Measurements from ENCODE around the gene GINS1. TPM values are rescaled to one million over a fixed set of nuclear protein-coding genes. Genes with fewer than 3 reads are reported as not detected.

The GINS1 gene
- total and polyA plus RNA-seq, 2 donors (not counting 3 experiments of a cell fraction or from before 2014, with no cell fraction given) = 8.2 to 26.3 TPM

DNA sequence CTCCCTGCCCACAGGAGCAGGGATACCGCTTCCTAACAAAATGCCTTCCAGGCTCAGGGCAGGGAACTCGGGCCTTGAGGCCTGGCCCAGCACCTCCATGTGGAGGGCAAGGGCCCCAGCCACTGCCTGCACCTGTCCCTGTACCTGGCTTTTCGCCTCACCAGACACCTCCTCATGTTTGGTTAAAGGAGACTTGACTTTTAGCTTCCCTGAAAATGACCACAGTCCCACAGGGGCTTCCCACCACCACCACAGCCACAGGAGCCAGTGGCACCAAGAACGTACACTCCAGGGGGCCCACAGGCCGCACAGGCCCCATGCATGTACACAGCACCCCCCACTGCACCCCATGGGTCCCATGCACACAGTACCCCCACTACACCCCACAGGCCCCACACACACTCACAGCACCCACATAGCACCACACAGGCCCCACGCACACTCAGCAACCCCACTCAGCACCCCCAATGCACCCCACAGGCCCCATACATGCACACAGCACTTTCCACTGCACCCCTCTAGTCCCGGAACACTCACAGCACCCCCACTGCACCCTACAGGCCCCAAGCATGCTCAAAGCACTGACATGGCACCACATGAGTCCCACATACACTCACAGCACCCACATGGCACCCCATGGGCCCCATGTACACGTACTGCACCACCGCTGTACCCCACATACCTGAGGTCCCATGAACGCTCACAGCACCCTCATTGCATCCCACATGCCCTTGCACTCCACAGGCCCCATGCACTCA is 86.5 kb downstream of the GINS1 start:
- H3K4me3 ChIP-seq (replicated peaks in 1 of 3; ENCODE audit: insufficient read depth in 1 of 3, low read depth in 1 of 3, low read length in 3 of 3) = no peak overlapping the region
- H3K27ac ChIP-seq (ENCODE audit: insufficient read depth, low read depth, low read length) = no peak overlapping the region
- no peak overlapping the region for H2AFZ ChIP-seq (ENCODE audit: low read depth, low read length)
- intact Hi-C loops (cut with micrococcal nuclease) = no loop called here
- no peak overlapping the region for H3K9ac ChIP-seq (replicated peaks; ENCODE audit: extremely low read depth, insufficient read depth, low read length)
- no peaks in the 10 kb centered on the region for H4K20me1 ChIP-seq (replicated peaks; ENCODE audit: control insufficient read depth, extremely low read depth, insufficient read depth, low read length)
- H3K9me1 ChIP-seq (replicated peaks; ENCODE audit: control insufficient read depth, extremely low read depth, insufficient read depth, low read length) = no peaks in the 10 kb centered on the region
- no peaks in the 10 kb centered on the region for H3K79me2 ChIP-seq (ENCODE audit: control insufficient read depth, insufficient read depth, low read length)
- H3K27me3 ChIP-seq (ENCODE audit: control insufficient read depth in 2 of 2, insufficient read depth in 2 of 2, low read length in 2 of 2) = no peaks in the 10 kb centered on the region
- ChIA-PET POLR2A (no interaction called here), CTCF (no interaction called here)
- no peak for DNase-seq (ENCODE audit: low read depth, low spot score)
- H3K36me3 ChIP-seq (ENCODE audit: control insufficient read depth in 2 of 2, extremely low read depth in 1 of 2, insufficient read depth in 2 of 2, low read length in 2 of 2) = peaks cover 0 to 16% of the 10 kb centered on the region in 2 experiments
- TF ChIP-seq EZH2 (IDR thresholded peaks at IDR 0.05; ENCODE audit: borderline replicate concordance, low read depth, low read length, severe bottlenecking) (no peak), GATA2 (IDR thresholded peaks at IDR 0.05; ENCODE audit: insufficient read depth, insufficient read length, low read depth, low read length) (no peak), JUN (IDR thresholded peaks at IDR 0.05; ENCODE audit: borderline replicate concordance, insufficient read depth, insufficient read length, low read depth) (no peak), POLR2A (IDR thresholded peaks at IDR 0.05; ENCODE audit: low read depth, low read length) (no peak), MYC (IDR thresholded peaks at IDR 0.05; ENCODE audit: low read depth, low read length) (no peak), FOS (IDR thresholded peaks at IDR 0.05; ENCODE audit: borderline replicate concordance, insufficient read depth, low read length) (no peak), POLR2AphosphoS5 (IDR thresholded peaks at IDR 0.05; ENCODE audit: insufficient read depth, low read depth, low read length) (no peak)
- TF ChIP-seq, protein P1, sequence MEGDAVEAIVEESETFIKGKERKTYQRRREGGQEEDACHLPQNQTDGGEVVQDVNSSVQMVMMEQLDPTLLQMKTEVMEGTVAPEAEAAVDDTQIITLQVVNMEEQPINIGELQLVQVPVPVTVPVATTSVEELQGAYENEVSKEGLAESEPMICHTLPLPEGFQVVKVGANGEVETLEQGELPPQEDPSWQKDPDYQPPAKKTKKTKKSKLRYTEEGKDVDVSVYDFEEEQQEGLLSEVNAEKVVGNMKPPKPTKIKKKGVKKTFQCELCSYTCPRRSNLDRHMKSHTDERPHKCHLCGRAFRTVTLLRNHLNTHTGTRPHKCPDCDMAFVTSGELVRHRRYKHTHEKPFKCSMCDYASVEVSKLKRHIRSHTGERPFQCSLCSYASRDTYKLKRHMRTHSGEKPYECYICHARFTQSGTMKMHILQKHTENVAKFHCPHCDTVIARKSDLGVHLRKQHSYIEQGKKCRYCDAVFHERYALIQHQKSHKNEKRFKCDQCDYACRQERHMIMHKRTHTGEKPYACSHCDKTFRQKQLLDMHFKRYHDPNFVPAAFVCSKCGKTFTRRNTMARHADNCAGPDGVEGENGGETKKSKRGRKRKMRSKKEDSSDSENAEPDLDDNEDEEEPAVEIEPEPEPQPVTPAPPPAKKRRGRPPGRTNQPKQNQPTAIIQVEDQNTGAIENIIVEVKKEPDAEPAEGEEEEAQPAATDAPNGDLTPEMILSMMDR (IDR thresholded peaks at IDR 0.05; ENCODE audit: extremely low read depth in 1 of 2, insufficient read depth in 1 of 2, low read depth in 1 of 2, low read length in 2 of 2) = no peak
- TF ChIP-seq, protein P2, sequence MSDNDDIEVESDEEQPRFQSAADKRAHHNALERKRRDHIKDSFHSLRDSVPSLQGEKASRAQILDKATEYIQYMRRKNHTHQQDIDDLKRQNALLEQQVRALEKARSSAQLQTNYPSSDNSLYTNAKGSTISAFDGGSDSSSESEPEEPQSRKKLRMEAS (IDR thresholded peaks at IDR 0.05; ENCODE audit: insufficient read depth, insufficient read length) = no peak
- no peak for FAIRE-seq
- no peak overlapping the region for H3K4me2 ChIP-seq (ENCODE audit: insufficient read depth, low read length)
- dilution Hi-C loops (cut with MboI; ENCODE audit: extremely low pct_ligation_motif_present, low sequenced_read_pairs) = no loop called here
- BruUV-seq (replicated peaks) = no TSS peak
- no peaks in the 10 kb centered on the region for H3K4me1 ChIP-seq (ENCODE audit: control insufficient read depth, extremely low read depth, insufficient read depth, low read length)
- no peaks in the 10 kb centered on the region for H3K9me3 ChIP-seq (replicated peaks; ENCODE audit: control insufficient read depth, insufficient read depth, low read length)

Data from endothelial cell of umbilical vein (primary cell).